Thyroid gland (tissue), 4 donors: ENCODE data around the gene FRMD4A. TPM values are rescaled to one million over a fixed set of nuclear protein-coding genes. Genes with fewer than 3 reads are reported as not detected.

ENCODE experiments used
- DNase-seq, 2 donors: peaks; one replicate each; pipeline ENCODE4 v3.0.0-alpha.2; 2019
- H3K27ac ChIP-seq, 3 donors: fragments of 200-600 bp; sonication (generic); 1 replicate in 2 of 3; 2 replicates in 1 of 3; pipeline ENCODE4 v1.5.1; 2016 to 2019; ENCODE audit warnings: mild to moderate bottlenecking in 1 of 3, moderate library complexity in 1 of 3
- H3K27me3 ChIP-seq: fragments of 200-600 bp; sonication (generic); one replicate; pipeline ENCODE4 v1.5.1; 2019
- H3K36me3 ChIP-seq, 2 donors: fragments of 200-600 bp; sonication (generic); one replicate each; pipeline ENCODE4 v1.5.1; 2016 to 2019
- H3K4me1 ChIP-seq, 2 donors: fragments of 200-600 bp; sonication (generic); one replicate each; pipeline ENCODE4 v1.5.1; 2017 to 2019
- H3K4me3 ChIP-seq, 3 donors: fragments of 200-600 bp; sonication (generic); replicated peaks in 1 of 3; 1 replicate in 2 of 3; 2 replicates in 1 of 3; pipeline ENCODE4 v1.5.1; 2016; ENCODE audit warnings: mild to moderate bottlenecking in 1 of 3
- H3K9me3 ChIP-seq: fragments of 200-600 bp; sonication (generic); one replicate; pipeline ENCODE4 v1.5.1; 2017
- POLR2A ChIP-seq, 2 donors: fragments of 450-650 bp; IDR thresholded peaks; one replicate each; pipeline ENCODE4 v1.6.1; 2017; ENCODE audit warnings: antibody characterized with exemption in 2 of 2, mild to moderate bottlenecking in 2 of 2, moderate library complexity in 1 of 2
- whole genome bisulfite sequencing, 2 donors: methylation state at CpG; one replicate each; pipeline ENCODE4 v1.1.5; 2017; 5-methylcytosine and 5-hydroxymethylcytosine counted together
- intact Hi-C: fragments of 100-400 bp; cut with DNase I; formaldehyde crosslinking; loops from one replicate; pipeline ENCODE4 v1.15.1; 2023
- total RNA-seq, 4 donors: library from RNA; depleted of rRNA; stranded (reverse); fragments of >200 nt; gene quantifications; one replicate each; pipeline ENCODE4 v1.2.3, GENCODE V29; 2016
- TF ChIP-seq, protein P1 (sequence below), 6 experiments: fragments of 200-600 bp in 3 of 6; fragments of 450-650 bp in 3 of 6; sonication (generic) in 3 of 6; IDR thresholded peaks; one replicate each; pipeline ENCODE4 v1.5.1; 2016 to 2019; ENCODE audit warnings: antibody characterized with exemption in 6 of 6, mild to moderate bottlenecking in 2 of 6, inconsistent platforms in 1 of 6, moderate library complexity in 1 of 6

Gene FRMD4A
- total RNA-seq, 4 donors from 2014 or later, result 10.6 to 18.6 (median 16.3) TPM

- no peaks in the 10 kb centered on the region for H3K9me3 ChIP-seq
- intact Hi-C loops, result loop anchor here (10.0 kb wide), 1 partner anchor 159 kb away; no protein-coding TSS in a partner anchor
- 74 to 79% methylated on average over 9 of the region's 9 CpGs for WGBS, 2 donors
- peaks cover 0 to 8% of the 10 kb centered on the region in 2 donors for H3K4me1 ChIP-seq
- no peak overlapping the region for H3K27ac ChIP-seq
- DNase-seq, result no peak
- H3K27me3 ChIP-seq, result no peaks in the 10 kb centered on the region
- H3K4me3 ChIP-seq, result no peak overlapping the region
- no peaks in the 10 kb centered on the region for H3K36me3 ChIP-seq
- TF ChIP-seq POLR2A (IDR thresholded peaks at IDR 0.05), result no peak
- TF ChIP-seq, protein P1, sequence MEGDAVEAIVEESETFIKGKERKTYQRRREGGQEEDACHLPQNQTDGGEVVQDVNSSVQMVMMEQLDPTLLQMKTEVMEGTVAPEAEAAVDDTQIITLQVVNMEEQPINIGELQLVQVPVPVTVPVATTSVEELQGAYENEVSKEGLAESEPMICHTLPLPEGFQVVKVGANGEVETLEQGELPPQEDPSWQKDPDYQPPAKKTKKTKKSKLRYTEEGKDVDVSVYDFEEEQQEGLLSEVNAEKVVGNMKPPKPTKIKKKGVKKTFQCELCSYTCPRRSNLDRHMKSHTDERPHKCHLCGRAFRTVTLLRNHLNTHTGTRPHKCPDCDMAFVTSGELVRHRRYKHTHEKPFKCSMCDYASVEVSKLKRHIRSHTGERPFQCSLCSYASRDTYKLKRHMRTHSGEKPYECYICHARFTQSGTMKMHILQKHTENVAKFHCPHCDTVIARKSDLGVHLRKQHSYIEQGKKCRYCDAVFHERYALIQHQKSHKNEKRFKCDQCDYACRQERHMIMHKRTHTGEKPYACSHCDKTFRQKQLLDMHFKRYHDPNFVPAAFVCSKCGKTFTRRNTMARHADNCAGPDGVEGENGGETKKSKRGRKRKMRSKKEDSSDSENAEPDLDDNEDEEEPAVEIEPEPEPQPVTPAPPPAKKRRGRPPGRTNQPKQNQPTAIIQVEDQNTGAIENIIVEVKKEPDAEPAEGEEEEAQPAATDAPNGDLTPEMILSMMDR (IDR thresholded peaks at IDR 0.05), result no peak
These were observed 534.8 kb downstream of the FRMD4A start for GRCh38 chr10:13795653-13796555.

- intact Hi-C loops, result loop anchor here (10.0 kb wide), 1 partner anchor 160 kb away; no protein-coding TSS in a partner anchor
- no peak for DNase-seq
- no peaks in the 10 kb centered on the region for H3K9me3 ChIP-seq
- WGBS, 2 donors, result 81 to 90% methylated on average over 6 of the region's 6 CpGs
- no peak overlapping the region for H3K4me3 ChIP-seq
- H3K27ac ChIP-seq, result no peak overlapping the region
- no peak for TF ChIP-seq POLR2A (IDR thresholded peaks at IDR 0.05)
- TF ChIP-seq, protein P1 (IDR thresholded peaks at IDR 0.05), result no peak
- peaks cover 0 to 8% of the 10 kb centered on the region in 2 donors for H3K4me1 ChIP-seq
- no peaks in the 10 kb centered on the region for H3K36me3 ChIP-seq
- H3K27me3 ChIP-seq, result no peaks in the 10 kb centered on the region
These were observed 535.6 kb downstream of the FRMD4A start for GRCh38 chr10:13794992-13795612.

GRCh38 chr10:13792006-13792405 is 538.7 kb downstream of the FRMD4A start:
- Histone ChIP-seq H3K27me3 (no peaks in the 10 kb centered on the region), H3K4me1 (peaks cover 14 to 31% of the 10 kb centered on the region in 2 donors), H3K9me3 (no peaks in the 10 kb centered on the region), H3K4me3 (no peak overlapping the region), H3K36me3 (no peaks in the 10 kb centered on the region), H3K27ac (no peak overlapping the region)
- TF ChIP-seq, protein P1 (IDR thresholded peaks at IDR 0.05), result no peak
- no peak for TF ChIP-seq POLR2A (IDR thresholded peaks at IDR 0.05)
- DNase-seq, result peak; percentile 82 to 96
- WGBS, 2 donors, result 65 to 100% methylated on average over 2 of the region's 5 CpGs
- intact Hi-C loops, result loop anchor here (10.0 kb wide), 1 partner anchor 163 kb away; no protein-coding TSS in a partner anchor

GRCh38 chr10:13791483-13791882 is 539.2 kb downstream of the FRMD4A start:
- TF ChIP-seq, protein P1 (IDR thresholded peaks at IDR 0.05), result no peak
- no peak for TF ChIP-seq POLR2A (IDR thresholded peaks at IDR 0.05)
- Histone ChIP-seq H3K4me1 (peaks cover 14 to 31% of the 10 kb centered on the region in 2 donors), H3K36me3 (no peaks in the 10 kb centered on the region), H3K27me3 (no peaks in the 10 kb centered on the region), H3K4me3 (no peak overlapping the region), H3K9me3 (no peaks in the 10 kb centered on the region), H3K27ac (no peak overlapping the region)
- intact Hi-C loops, result loop anchor here (10.0 kb wide), 1 partner anchor 163 kb away; no protein-coding TSS in a partner anchor
- WGBS, 2 donors, result 69 to 82% methylated on average over 4 of the region's 4 CpGs
- DNase-seq, result no peak
